HFF-Myc (cell line): ENCODE measurements around the gene CBLN4.

Source experiments
- DNase-seq: peaks from one replicate; pipeline ENCODE4 v3.0.0-alpha.2; 2011; ENCODE audit warnings: low read depth; ENCODE audit errors: extremely low read depth
- H3K4me3 ChIP-seq: replicated peaks from 2 replicates; pipeline ENCODE4 v1.5.1; 2011; ENCODE audit warnings: low read depth, mild to moderate bottlenecking, control low read depth, low read length
- TF ChIP-seq, protein P1 (sequence below): IDR thresholded peaks from 2 replicates; pipeline ENCODE4 v1.5.1; 2012; ENCODE audit warnings: mild to moderate bottlenecking, low read depth, low read length, control low read depth; ENCODE audit errors: missing control alignments

Gene CBLN4

DNA sequence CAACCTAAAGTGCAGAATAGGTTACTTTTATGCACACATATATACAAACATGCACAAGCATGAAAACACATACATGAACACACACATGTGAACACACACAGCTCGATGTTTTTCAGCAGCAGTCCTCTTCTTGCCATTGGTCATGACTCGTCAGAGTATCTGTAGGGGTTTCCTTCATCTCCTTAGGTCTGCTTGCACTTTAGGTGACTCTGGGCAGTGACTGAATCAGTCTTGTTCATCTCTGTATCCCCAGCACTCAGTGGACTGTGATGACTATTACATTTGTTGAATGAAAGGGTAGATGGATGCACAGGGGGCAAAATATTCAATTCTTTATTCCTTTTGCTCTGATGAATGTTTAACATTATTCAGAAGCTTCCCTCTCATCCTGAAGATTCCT is 26.8 kb downstream of the CBLN4 start:
- no peak for DNase-seq
- TF ChIP-seq, protein P1, sequence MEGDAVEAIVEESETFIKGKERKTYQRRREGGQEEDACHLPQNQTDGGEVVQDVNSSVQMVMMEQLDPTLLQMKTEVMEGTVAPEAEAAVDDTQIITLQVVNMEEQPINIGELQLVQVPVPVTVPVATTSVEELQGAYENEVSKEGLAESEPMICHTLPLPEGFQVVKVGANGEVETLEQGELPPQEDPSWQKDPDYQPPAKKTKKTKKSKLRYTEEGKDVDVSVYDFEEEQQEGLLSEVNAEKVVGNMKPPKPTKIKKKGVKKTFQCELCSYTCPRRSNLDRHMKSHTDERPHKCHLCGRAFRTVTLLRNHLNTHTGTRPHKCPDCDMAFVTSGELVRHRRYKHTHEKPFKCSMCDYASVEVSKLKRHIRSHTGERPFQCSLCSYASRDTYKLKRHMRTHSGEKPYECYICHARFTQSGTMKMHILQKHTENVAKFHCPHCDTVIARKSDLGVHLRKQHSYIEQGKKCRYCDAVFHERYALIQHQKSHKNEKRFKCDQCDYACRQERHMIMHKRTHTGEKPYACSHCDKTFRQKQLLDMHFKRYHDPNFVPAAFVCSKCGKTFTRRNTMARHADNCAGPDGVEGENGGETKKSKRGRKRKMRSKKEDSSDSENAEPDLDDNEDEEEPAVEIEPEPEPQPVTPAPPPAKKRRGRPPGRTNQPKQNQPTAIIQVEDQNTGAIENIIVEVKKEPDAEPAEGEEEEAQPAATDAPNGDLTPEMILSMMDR = no peak
- no peak overlapping the region for H3K4me3 ChIP-seq

DNA sequence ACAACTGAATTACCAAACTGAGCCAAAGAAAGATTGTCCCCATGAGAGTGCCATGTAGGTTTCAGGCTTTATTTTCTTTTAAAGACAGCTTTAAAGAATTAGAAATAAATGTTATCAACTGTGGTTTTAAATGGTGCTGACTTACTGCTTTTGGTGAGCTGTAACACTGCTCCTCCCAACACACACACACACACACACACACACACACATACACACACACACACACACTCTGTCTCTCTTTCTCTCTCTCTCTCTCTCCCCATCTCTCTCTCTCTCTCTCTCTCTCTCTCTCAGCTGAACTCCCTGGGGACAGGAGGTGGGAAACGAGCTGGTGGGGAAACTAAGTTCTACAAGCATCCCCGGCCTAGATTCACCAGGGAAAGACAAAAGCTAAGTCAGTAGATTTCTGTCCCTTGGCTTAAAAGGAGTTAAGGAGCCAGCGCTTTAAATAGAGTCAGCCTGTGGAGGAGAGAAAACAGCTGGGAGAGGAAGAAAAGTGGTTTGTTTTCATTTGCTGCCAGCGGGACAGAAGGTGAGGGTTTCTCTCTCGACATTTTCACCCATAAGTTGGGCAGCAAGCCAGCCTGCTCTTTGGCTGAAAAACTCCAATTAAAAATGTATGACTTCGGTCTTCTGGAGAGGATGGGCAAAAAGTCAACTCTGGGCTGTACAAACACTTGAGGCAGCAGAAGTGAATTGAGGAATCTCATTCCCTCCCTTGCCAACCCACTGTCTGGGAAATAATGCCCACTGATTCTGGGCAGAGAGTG is 27.4 kb downstream of the CBLN4 start:
- TF ChIP-seq, protein P1 = no peak
- no peak for DNase-seq
- H3K4me3 ChIP-seq = no peak overlapping the region

DNA sequence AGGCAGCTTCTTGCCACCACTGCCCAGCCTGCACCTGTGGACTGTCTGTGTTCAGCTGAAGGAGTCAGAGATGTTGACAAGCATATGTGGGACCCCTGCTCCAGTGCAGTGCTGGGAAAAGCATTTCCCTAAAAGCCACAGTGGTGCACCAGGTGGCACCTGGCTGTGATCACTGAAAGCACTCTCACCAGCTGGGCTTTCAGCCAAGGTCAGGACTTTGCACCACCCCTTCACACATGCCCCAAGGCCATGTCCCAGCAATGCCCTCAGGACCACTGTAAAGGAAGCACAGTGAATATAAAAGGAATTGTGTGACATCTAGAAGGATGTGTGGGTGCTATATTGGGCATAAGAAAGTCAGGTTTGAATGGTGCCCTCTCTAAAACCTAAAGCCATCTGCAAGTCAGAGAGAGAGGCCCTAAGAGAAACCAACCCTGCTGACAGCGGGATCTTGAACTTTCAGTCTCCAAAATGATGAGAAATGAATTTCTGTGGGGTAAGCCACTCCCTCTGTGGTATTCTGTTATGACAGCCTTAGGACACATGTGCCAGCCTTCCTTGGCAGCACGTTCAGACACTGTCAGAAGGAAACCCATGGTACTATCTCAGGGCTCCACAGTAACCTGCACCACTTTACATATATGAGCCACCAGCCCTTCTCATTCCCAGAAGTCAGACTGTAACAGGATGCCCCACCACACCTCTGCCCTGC is 30.7 kb downstream of the CBLN4 start:
- TF ChIP-seq, protein P1 = no peak
- no peak for DNase-seq
- no peak overlapping the region for H3K4me3 ChIP-seq

DNA sequence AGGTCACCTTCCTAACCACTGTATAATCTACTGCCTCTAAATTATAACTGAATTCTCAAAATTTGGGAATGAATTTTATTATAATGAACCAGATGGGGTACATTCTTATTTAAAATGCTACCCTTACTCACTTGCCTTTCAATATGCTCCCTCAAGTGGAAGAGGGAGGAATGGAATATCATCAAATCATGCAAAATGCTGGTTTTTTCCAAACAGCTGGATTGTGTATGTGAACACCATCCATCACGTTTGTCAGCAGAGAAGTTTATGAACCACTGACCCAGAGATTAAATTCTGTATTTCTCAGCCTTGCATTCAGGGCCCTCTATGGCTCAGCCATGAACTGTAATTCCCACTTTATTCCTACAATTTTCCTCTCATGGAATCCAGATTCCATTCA is 40.5 kb downstream of the CBLN4 start:
- DNase-seq = no peak
- H3K4me3 ChIP-seq = no peak overlapping the region
- TF ChIP-seq, protein P1 = no peak

DNA sequence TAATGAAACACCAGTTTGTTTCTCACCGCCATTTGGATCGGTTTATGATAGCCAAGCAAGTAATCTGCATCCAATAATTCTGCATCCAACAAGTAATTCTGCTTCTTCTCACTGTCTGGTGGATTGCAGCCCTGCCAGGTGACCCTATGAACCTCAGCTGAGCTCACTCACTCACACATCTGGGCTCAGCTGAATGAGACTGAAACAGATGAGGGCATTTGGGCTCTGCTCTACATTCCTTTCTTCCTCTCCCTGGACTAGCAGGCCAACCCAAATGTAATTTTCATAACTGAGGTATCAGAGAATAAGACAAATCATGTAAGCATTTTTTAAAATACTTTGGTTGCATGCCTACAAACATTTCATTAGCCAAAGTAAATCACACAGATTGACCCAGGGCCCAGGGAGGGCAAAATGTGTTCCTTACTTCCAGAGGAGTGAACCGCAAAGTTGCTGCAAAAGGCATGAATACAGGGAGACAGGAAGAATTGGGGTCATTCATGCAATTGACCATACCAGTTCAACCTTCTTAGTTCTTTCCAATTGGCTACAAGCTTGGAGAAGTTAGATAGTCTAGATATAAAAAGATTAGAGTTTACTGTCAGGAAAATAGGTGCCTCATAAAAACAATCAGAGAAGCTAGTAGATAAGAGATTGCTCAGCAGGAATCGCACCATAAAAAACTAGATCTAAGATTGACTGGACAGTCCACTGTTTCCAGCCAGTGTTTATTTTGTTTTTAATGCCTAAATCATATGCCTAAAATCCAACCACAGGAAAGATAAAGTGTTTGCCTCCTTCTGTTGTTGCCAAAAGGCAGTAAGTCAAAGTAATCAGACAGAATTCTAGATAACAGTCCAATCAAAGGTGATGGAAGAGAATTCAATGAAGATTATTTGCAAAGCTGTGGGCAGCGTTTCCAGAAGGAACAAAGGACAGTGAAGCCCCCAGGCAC is 43.7 kb downstream of the CBLN4 start:
- H3K4me3 ChIP-seq = no peak overlapping the region
- TF ChIP-seq, protein P1 = no peak
- DNase-seq = no peak

DNA sequence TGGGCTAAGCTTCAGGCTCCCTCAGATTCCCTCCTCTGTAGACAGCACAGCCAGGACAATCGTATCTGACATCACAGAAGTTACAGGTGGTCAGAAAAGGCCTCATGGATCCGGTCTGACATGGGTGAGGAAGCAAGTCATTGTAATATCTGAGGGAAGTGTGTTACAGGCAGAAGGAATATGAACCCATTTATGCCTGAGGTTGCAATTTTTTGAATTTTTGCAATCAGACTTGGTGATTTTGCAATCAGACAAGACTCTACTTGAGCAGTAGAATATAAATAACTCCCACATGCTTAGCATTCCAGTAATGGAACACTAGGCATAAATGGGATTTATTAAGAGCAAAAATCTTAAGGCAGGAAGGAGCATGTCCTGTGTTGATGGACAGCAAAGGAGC is 52.1 kb downstream of the CBLN4 start:
- TF ChIP-seq, protein P1 = no peak
- DNase-seq = no peak

More for the DNA sequence above, 52.1 kb downstream of the CBLN4 start:
- no peak overlapping the region for H3K4me3 ChIP-seq
